Measurements from ENCODE around the gene CFAP77.

The CFAP77 gene

DNA sequence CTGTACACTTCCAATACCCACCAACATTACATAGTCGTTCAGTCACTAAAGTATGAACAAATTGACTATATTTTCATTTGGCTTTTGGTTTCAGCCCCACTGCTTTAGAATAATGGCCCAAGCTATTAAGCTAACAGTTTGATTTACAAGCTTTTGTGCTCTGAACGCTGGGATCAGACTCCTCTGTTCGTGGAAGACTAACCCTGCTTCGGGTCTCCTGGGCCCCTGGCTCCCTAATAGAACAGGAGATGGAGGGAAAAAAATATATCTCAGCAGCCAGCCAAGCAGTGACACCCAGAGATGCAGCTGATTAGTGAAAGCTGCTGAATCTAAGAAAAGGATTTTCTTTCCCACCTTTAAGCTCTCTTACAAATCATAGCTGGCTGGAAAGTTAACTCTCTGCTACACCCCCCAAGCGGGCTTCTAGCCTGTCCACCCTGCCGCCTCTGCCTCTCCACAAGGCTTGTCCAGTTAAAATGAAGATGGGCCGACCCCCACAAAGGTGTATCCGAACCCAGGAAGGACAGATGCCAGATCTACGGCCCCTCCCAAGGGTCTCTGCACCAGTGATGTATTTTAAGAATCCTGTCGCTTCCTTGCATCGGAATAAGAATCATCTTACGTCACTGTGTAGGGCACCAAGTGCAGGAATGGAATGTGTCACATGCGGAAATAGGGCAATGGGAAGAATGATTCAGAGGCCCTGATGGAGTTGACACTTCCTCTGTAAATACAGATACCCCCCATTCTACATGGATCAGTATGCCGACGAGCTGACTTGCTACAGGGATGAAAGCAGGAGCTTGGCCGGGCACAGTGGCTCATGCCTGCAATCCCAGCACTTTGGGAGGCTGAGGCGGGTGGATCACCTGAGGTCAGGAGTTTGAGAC, 139.0 kb downstream of the CFAP77 start:
- ChIA-PET CTCF (no interaction called here), POLR2A (interaction anchor here (1.1 kb wide), 1 partner anchor 11 kb away, joined by 3 read pairs; no protein-coding TSS in a partner anchor)
- TF ChIP-seq FOXK2 (IDR thresholded peaks at IDR 0.05), result no peak
- TF ChIP-seq HDGF (IDR thresholded peaks at IDR 0.05; ENCODE audit: borderline replicate concordance), result no peak
- TF ChIP-seq BHLHE40 (IDR thresholded peaks at IDR 0.05; ENCODE audit: borderline replicate concordance), result no peak
- no peak for TF ChIP-seq FOXM1 (IDR thresholded peaks at IDR 0.05; ENCODE audit: borderline replicate concordance)
- TF ChIP-seq LEF1 (IDR thresholded peaks at IDR 0.05; ENCODE audit: borderline replicate concordance), result no peak
- TF ChIP-seq ELF4 (IDR thresholded peaks at IDR 0.05), result no peak
- no peak for TF ChIP-seq L3MBTL2 (conservative IDR thresholded peaks at IDR 0.05)
- no peak for TF ChIP-seq FOXA1 (IDR thresholded peaks at IDR 0.05)
- TF ChIP-seq NFRKB (IDR thresholded peaks at IDR 0.05), result no peak
- TF ChIP-seq SP1 (IDR thresholded peaks at IDR 0.05), result no peak
- TF ChIP-seq, protein P1, sequence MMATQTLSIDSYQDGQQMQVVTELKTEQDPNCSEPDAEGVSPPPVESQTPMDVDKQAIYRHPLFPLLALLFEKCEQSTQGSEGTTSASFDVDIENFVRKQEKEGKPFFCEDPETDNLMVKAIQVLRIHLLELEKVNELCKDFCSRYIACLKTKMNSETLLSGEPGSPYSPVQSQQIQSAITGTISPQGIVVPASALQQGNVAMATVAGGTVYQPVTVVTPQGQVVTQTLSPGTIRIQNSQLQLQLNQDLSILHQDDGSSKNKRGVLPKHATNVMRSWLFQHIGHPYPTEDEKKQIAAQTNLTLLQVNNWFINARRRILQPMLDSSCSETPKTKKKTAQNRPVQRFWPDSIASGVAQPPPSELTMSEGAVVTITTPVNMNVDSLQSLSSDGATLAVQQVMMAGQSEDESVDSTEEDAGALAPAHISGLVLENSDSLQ (IDR thresholded peaks at IDR 0.05), result no peak
- no peak for TF ChIP-seq ZNF384 (IDR thresholded peaks at IDR 0.05)
- TF ChIP-seq ARNT (IDR thresholded peaks at IDR 0.05), result no peak
- no peak for TF ChIP-seq SUZ12 (IDR thresholded peaks at IDR 0.05)
- no peak for DNase-seq (ENCODE audit: extremely low spot score)

DNA sequence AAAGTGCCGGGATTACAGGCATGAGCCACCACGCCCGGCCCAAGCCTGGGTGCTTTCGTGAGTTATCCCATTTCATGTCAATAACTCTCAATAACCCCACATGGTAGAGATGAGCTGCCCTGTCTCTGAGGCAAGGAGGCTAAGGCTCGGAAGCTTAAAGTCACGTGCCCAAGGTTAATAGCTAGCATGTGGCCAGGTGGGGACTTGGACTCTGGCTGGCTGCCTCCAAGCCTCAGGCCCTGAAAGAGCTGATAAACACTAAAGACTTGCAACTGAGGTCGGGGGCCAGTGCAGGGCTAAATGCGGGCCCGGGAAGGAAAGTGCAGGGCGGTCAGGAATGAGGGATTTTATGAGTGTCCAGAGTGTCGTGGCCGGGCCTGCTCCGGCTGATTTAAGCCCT, 141.5 kb downstream of the CFAP77 start:
- ChIA-PET POLR2A (no interaction called here), CTCF (no interaction called here)
- TF ChIP-seq HDGF (IDR thresholded peaks at IDR 0.05; ENCODE audit: borderline replicate concordance) (no peak), ARNT (IDR thresholded peaks at IDR 0.05) (no peak), FOXK2 (IDR thresholded peaks at IDR 0.05) (no peak), TARDBP (IDR thresholded peaks at IDR 0.05) (no peak), L3MBTL2 (conservative IDR thresholded peaks at IDR 0.05) (no peak), LEF1 (IDR thresholded peaks at IDR 0.05; ENCODE audit: borderline replicate concordance) (no peak), ZNF384 (IDR thresholded peaks at IDR 0.05) (no peak), FOXM1 (IDR thresholded peaks at IDR 0.05; ENCODE audit: borderline replicate concordance) (no peak), ELF4 (IDR thresholded peaks at IDR 0.05) (no peak), NFRKB (IDR thresholded peaks at IDR 0.05) (no peak), FOXA1 (IDR thresholded peaks at IDR 0.05) (no peak)
- TF ChIP-seq, protein P1 (IDR thresholded peaks at IDR 0.05), result no peak
- no peak for DNase-seq (ENCODE audit: extremely low spot score)

DNA sequence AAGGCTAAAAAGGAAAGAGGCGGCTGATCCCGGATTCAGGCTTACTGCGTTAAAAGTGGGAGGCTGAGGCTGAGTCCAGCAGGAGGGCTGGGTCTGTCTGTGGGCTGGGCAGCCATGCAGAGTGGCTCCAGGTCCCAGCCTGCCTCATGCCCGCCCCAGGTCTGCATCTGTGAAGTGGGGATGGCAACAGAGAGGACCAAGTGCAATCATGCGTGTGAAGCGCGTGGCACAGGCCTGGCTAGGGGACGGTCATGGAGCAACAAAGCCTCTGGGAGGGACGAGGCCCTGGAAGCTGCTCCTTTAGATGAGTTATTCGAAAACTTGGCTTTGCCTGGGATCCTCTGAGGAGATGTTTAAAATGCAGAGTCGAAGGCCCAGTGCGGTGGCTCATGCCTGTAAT, 142.0 kb downstream of the CFAP77 start:
- no peak for TF ChIP-seq BHLHE40 (IDR thresholded peaks at IDR 0.05; ENCODE audit: borderline replicate concordance)
- CTCF ChIA-PET, result interaction anchor here (0.7 kb wide), 1 partner anchor 13 kb away, joined by 3 read pairs; no protein-coding TSS in a partner anchor
- POLR2A ChIA-PET, result no interaction called here
- DNase-seq (ENCODE audit: extremely low spot score), result no peak

DNA sequence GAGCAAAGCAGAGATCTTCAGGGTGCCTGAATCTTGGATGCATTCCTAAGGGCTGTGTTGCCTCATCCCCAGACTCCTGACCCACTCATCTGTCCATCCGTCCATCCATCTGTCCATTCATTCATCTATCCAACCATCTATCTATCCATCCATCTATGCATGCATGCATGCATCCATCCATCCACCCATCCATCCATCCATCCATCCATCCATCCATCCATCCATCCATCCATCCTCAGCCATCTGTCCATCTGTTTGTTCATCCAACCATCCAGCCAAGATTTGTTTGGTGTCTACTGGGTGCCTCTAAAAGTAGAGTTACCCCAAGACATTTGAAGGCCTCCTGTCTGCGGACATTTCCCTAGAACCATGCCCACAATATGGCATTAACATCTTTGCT, 144.7 kb downstream of the CFAP77 start:
- no peak for TF ChIP-seq L3MBTL2 (conservative IDR thresholded peaks at IDR 0.05)
- no peak for TF ChIP-seq ZNF384 (IDR thresholded peaks at IDR 0.05)
- TF ChIP-seq LEF1 (IDR thresholded peaks at IDR 0.05; ENCODE audit: borderline replicate concordance), result no peak
- no peak for TF ChIP-seq FOXK2 (IDR thresholded peaks at IDR 0.05)
- TF ChIP-seq ELF4 (IDR thresholded peaks at IDR 0.05), result no peak
- no peak for TF ChIP-seq SUZ12 (IDR thresholded peaks at IDR 0.05)
- TF ChIP-seq ARNT (IDR thresholded peaks at IDR 0.05), result no peak
- no peak for TF ChIP-seq FOXA1 (IDR thresholded peaks at IDR 0.05)
- TF ChIP-seq, protein P1 (IDR thresholded peaks at IDR 0.05), result no peak
- TF ChIP-seq TARDBP (IDR thresholded peaks at IDR 0.05), result no peak
- no peak for TF ChIP-seq FOXM1 (IDR thresholded peaks at IDR 0.05; ENCODE audit: borderline replicate concordance)
- TF ChIP-seq NFRKB (IDR thresholded peaks at IDR 0.05), result no peak
- no peak for TF ChIP-seq HDGF (IDR thresholded peaks at IDR 0.05; ENCODE audit: borderline replicate concordance)
- POLR2A ChIA-PET, result no interaction called here
- no peak for DNase-seq (ENCODE audit: extremely low spot score)
- CTCF ChIA-PET, result no interaction called here

DNA sequence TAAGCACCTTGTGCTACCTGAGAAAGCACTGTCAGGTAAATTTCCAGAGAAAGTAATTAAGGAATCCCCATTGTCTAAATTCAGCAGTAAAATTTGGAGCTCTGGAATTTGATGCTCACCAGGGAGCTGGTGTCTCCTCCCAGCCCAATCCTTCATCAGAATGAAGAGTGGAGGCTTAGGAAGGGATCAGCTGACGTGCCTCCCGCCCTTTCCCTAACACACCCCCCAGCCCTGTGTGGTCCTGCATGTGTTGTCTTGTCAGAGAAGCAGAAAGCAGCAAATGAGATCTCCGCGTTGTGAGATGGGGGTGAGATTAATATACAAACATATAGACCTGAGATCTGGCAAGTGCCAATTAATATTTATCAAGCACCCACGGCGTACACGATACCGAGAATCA, 145.5 kb downstream of the CFAP77 start:
- TF ChIP-seq, protein P1 (IDR thresholded peaks at IDR 0.05), result no peak
- TF ChIP-seq LEF1 (IDR thresholded peaks at IDR 0.05; ENCODE audit: borderline replicate concordance) (no peak), BHLHE40 (IDR thresholded peaks at IDR 0.05; ENCODE audit: borderline replicate concordance) (no peak)
- ChIA-PET CTCF (no interaction called here), POLR2A (no interaction called here)
- DNase-seq (ENCODE audit: extremely low spot score), result no peak

DNA sequence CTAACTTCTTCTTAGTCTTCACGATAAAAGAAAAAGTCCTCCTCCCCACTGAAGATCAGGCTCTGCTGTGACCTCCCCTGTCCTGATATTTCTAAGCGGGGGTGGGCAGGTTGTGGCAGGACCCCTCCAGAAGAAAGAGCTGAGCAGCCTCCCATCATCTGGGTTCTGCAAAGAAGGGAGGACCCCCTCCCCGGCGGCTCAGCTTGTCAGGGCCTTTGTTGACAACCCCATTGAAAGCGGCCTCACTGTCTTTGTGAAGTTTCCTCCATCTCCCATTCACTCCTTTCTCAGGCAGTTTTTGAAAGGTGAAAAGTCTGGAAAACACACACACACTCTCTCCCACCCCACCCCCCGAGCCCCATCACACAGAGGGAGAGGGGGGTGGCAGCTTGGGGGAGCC, 146.2 kb downstream of the CFAP77 start:
- no peak for TF ChIP-seq ARNT (IDR thresholded peaks at IDR 0.05)
- no peak for TF ChIP-seq SP1 (IDR thresholded peaks at IDR 0.05)
- DNase-seq (ENCODE audit: extremely low spot score), result no peak
- ChIA-PET CTCF (no interaction called here), POLR2A (no interaction called here)

Data from HEK293T (cell line).